ENCODE results near the gene ATP6V1B1. TPM values are rescaled to one million over a fixed set of nuclear protein-coding genes. Genes with fewer than 3 reads are reported as not detected.
A peak's percentile ranks its signal among the peaks of the same experiment; 100 is the strongest.

Gene ATP6V1B1
- polyA plus RNA-seq, 1 donor (not counting 4 experiments of a cell fraction or from before 2014, with no cell fraction given): not detected

- H3K9ac ChIP-seq (ENCODE audit: control insufficient read depth, extremely low read depth, insufficient read depth, low read length): no peak overlapping the region
- peaks cover 4% of the 10 kb centered on the region for H3K4me1 ChIP-seq (ENCODE audit: control insufficient read depth, extremely low read depth, insufficient read depth, low read length)
- peaks cover 90% of the 10 kb centered on the region for H3K27me3 ChIP-seq (ENCODE audit: control insufficient read depth, extremely low read depth, insufficient read depth, low read length)
- H2AFZ ChIP-seq (ENCODE audit: control insufficient read depth, low read length): no peak overlapping the region
- dilution Hi-C loops (cut with MboI; ENCODE audit: extremely low pct_ligation_motif_present, low sequenced_read_pairs): no loop called here
- H4K20me1 ChIP-seq (ENCODE audit: control insufficient read depth, extremely low read depth, insufficient read depth, low read length): peaks cover 9% of the 10 kb centered on the region
- H3K9me3 ChIP-seq (ENCODE audit: control insufficient read depth, low read depth, low read length): no peaks in the 10 kb centered on the region
- TF ChIP-seq CTCF (optimal IDR thresholded peaks at IDR 0.05 in 1 of 3, IDR thresholded peaks at IDR 0.05 in 1 of 3, conservative IDR thresholded peaks at IDR 0.05 in 1 of 3; ENCODE audit: extremely low read depth in 1 of 3, insufficient read depth in 2 of 3, low read length in 3 of 3): no peak
- TF ChIP-seq EZH2 (IDR thresholded peaks at IDR 0.05; ENCODE audit: low read length): peak; percentile 90
- no peaks in the 10 kb centered on the region for H3K9me1 ChIP-seq (ENCODE audit: control insufficient read depth, extremely low read depth, insufficient read depth, low read length)
- FAIRE-seq: no peak
- H3K36me3 ChIP-seq (ENCODE audit: control insufficient read depth in 2 of 2, extremely low read depth in 1 of 2, insufficient read depth in 2 of 2, low read length in 2 of 2): no peaks in the 10 kb centered on the region
- no peaks in the 10 kb centered on the region for H3K79me2 ChIP-seq (ENCODE audit: control insufficient read depth, insufficient read depth, low read length)
- peak overlapping the region; percentile 17 for H3K4me2 ChIP-seq (ENCODE audit: control insufficient read depth, extremely low read depth, insufficient read depth, low read depth, low read length)
- H3K4me3 ChIP-seq (ENCODE audit: control insufficient read depth in 2 of 3, extremely low read depth in 1 of 3, insufficient read depth in 2 of 3, low read depth in 1 of 3, low read length in 3 of 3): peak overlapping the region in 2 of 3 experiments; percentile 20 to 33
- H3K27ac ChIP-seq (ENCODE audit: control insufficient read depth, insufficient read depth, low read length): no peak overlapping the region
- no peak for DNase-seq (ENCODE audit: low read depth, low spot score)
Measured at GRCh38 chr2:70887208-70887549, 48.5 kb upstream of the ATP6V1B1 start.

- H3K4me3 ChIP-seq (ENCODE audit: control insufficient read depth in 2 of 3, extremely low read depth in 1 of 3, insufficient read depth in 2 of 3, low read depth in 1 of 3, low read length in 3 of 3): peak overlapping the region in 2 of 3 experiments; percentile 20 to 33
- H3K9me3 ChIP-seq (ENCODE audit: control insufficient read depth, low read depth, low read length): no peaks in the 10 kb centered on the region
- H2AFZ ChIP-seq (ENCODE audit: control insufficient read depth, low read length): no peak overlapping the region
- TF ChIP-seq CTCF (optimal IDR thresholded peaks at IDR 0.05 in 1 of 3, IDR thresholded peaks at IDR 0.05 in 1 of 3, conservative IDR thresholded peaks at IDR 0.05 in 1 of 3; ENCODE audit: extremely low read depth in 1 of 3, insufficient read depth in 2 of 3, low read length in 3 of 3) (no peak), EZH2 (IDR thresholded peaks at IDR 0.05; ENCODE audit: low read length) (peak; percentile 84)
- H3K4me1 ChIP-seq (ENCODE audit: control insufficient read depth, extremely low read depth, insufficient read depth, low read length): peaks cover 4% of the 10 kb centered on the region
- H3K9me1 ChIP-seq (ENCODE audit: control insufficient read depth, extremely low read depth, insufficient read depth, low read length): no peaks in the 10 kb centered on the region
- peaks cover 90% of the 10 kb centered on the region for H3K27me3 ChIP-seq (ENCODE audit: control insufficient read depth, extremely low read depth, insufficient read depth, low read length)
- DNase-seq (ENCODE audit: low read depth, low spot score) (no peak), FAIRE-seq (no peak)
- H4K20me1 ChIP-seq (ENCODE audit: control insufficient read depth, extremely low read depth, insufficient read depth, low read length): peaks cover 9% of the 10 kb centered on the region
- peak overlapping the region; percentile 17 for H3K4me2 ChIP-seq (ENCODE audit: control insufficient read depth, extremely low read depth, insufficient read depth, low read depth, low read length)
- H3K79me2 ChIP-seq (ENCODE audit: control insufficient read depth, insufficient read depth, low read length): no peaks in the 10 kb centered on the region
- dilution Hi-C loops (cut with MboI; ENCODE audit: extremely low pct_ligation_motif_present, low sequenced_read_pairs): no loop called here
- no peak overlapping the region for H3K9ac ChIP-seq (ENCODE audit: control insufficient read depth, extremely low read depth, insufficient read depth, low read length)
- H3K36me3 ChIP-seq (ENCODE audit: control insufficient read depth in 2 of 2, extremely low read depth in 1 of 2, insufficient read depth in 2 of 2, low read length in 2 of 2): no peaks in the 10 kb centered on the region
- no peak overlapping the region for H3K27ac ChIP-seq (ENCODE audit: control insufficient read depth, insufficient read depth, low read length)
Measured at GRCh38 chr2:70887550-70888246, 48.0 kb upstream of the ATP6V1B1 start.

Data from keratinocyte (primary cell).